Esophagus mucosa (tissue), 1 donor: ENCODE measurements around the gene BMPR1A. TPM values are rescaled to one million over a fixed set of nuclear protein-coding genes. Genes with fewer than 3 reads are reported as not detected.
"Not testable (repeated sequence)": the region's sequence is repeated elsewhere in the genome, so short reads cannot be mapped to it uniquely, and the experiment has no call there.

Experiments
- ATAC-seq: fragments of 200-7000 bp; cut with Tn5 transposase; one replicate; pipeline ENCODE4 v1.9.1; 2020
- total RNA-seq: library from RNA; stranded (reverse); gene quantifications from one replicate; pipeline ENCODE4 v1.2.4, GENCODE V29; 2023
- donor health status: DM: yes; HTN: yes; CAD: no.

BMPR1A gene
- total RNA-seq, 1 donor from 2014 or later = 17.3 TPM

DNA sequence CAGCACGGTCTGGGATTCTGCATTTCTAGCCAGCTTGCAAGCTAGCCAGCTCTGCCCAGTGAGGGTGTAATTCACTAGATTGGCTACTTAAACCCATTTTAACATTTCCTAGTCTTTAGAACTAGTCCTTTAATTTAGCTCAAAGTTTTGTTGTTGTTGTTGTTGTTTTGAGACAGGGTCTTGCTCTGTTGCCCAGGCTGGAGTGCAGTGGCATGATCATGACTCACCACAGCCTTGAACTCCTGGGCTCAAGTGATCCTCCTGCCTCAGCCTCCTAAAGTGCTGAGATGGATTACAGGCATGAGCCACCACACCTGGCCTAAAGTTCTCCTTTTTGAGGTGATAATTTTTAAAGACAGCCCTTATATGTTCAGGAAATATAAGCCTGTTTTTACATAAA is 94.1 kb downstream of the BMPR1A start:
- no peak for ATAC-seq

DNA sequence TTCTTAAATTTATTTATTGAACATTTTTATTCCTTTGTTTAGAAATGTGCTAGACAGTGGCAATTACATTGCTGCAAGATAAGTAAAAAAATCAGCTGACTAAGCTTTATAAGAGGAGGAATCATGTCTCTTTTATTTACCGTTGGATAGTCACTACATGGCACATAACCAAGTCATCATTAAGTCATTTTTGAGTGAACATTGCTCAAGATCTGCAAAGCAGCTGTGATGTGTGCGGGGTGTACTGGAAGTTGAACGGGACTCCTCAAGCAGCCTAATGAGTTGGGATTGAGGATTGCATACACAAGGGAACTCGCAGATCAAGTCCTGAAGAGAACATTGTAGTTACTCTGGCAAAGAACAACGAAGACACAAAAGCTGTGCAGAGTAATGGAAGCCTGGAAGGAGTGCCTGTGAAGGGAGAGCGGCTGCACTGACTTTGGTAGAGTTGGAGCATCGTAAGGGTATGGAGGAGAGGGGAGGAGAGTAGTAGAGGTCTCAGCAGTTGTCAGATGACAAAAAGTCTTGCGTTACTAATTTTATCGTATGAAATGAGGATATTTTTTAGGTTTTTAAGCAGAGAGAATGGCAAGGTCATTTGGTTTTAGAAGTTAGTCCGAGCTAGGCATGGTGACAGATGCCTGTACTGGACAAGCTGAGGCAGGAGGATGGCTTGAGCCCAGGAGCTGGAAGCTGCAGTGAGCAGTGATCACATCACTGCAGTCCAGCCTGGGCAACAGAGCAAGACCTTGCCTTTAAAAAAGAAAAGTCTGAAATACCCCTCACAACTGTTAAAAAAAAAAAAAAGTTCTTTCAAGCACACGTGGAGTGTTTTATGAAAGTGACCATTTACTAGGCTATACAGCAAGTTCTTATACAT is 95.1 kb downstream of the BMPR1A start:
- peak; percentile 62 for ATAC-seq

DNA sequence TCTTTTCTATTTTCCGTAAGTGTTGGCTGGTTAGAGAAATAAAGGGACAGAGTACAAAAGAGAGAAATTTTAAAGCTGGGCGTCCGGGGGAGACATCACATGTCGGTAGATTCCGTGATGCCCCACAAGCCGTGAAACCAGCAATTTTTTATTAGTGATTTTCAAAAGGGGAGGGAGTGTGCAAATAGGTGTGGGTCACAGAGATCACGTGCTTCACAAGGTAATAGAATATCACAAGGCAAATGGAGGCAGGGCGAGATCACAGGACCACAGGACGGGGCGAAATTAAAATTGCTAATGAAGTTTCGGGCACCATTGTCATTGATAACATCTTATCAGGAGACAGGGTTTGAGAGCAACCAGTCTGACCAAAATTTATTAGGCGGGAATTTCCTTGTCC is 97.2 kb downstream of the BMPR1A start:
- ATAC-seq = not testable (repeated sequence)

DNA sequence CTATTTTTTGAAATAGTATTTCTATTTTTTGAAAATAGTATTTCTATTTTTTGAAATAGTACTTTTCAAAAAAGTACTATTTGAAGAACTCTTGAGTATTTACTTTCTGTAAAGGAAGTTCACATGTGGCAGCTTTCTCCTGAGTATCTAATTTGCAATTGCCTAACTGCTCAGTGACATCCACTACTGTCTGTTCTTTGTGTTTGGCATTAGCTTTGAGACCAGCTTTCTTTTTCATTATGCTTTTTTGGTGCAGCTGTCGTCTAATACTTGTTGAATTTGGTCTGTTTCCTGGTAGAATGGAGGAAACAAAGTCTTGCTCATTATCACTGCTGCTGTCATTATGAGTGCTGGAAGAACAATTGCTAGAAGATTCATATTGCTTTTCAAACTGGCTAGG is 99.1 kb downstream of the BMPR1A start:
- no peak for ATAC-seq

DNA sequence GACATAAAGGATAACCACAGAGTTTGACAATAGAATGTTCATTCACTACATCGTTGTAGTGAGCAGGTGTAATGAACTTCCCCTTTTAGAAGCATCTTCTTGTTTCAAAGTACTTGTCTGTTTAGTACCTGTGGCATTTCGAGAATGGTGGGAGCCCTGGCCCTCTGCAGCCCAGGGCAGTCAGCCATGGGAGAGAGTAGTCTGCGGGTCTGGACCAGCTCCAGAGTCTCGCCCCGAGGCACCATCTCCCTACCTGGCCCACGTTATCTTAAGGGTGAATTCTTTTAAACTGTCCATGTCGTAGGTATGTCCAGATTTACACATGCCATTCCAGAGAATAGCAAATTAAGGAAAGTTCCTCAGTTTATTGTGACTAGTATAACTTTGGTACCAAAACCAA is 99.7 kb downstream of the BMPR1A start:
- no peak for ATAC-seq

DNA sequence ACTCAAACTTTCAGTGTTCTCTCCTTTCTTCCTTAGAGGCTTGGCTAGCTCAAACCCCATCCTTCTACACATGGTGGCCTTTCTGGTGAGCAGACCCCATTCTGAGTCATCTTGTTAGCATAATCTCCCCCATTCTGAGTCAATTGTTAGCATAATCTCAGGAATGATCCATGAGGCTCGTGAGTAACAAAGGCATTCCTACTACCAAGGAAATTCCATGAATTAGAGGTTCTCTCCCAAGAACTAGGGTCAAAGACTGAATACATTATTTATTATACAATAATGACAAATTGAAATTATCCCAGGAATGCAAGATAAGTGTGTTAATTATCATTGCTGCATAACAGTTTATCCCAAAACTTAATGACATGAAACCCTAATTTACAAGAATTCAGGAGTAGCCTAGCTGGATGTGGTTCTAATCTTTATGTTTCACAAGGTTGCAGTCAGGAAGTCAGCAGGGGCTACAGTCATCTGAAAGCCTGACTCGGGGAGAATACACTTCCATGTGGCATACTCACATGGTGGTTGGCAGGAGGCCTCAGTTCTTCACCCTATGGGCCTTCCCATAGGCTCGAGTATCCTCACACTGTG is 100.8 kb downstream of the BMPR1A start:
- no peak for ATAC-seq

DNA sequence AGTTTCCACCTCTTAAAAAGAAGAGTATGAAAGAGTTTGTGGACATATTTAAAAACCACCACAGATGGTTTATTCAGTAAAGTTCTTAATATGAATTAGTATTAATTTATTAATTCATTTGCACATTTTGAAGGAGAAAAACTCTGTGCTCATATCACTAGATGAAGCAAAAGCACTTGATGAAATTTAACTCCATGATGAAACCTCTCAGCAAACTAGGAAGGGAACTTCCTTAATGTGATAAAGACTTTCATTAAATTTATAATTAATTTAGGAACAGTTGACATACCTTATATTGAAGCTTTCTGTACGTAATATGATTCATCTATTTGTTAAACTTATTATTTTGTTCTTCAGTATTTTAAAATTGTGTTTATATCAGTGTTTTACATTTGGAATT is 101.6 kb downstream of the BMPR1A start:
- ATAC-seq = no peak

DNA sequence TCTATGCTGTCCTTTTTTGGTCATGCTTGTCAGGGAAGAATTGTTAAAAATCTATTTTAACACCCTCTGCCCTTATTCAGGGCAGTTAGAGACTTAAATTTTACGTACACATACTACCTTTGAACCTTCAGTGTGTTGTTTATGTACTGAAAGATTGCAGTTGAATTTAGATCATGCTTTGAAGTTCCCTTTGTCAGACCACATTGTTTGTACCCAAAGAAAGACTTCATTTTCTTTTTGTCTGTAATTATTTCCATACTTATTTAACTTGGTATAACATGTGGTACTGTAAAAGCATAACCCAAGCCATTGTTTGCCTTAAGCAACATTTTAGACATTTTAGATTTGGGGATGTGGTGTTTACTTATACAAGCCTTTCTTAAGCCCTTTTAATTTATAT is 104.9 kb downstream of the BMPR1A start:
- ATAC-seq = no peak

DNA sequence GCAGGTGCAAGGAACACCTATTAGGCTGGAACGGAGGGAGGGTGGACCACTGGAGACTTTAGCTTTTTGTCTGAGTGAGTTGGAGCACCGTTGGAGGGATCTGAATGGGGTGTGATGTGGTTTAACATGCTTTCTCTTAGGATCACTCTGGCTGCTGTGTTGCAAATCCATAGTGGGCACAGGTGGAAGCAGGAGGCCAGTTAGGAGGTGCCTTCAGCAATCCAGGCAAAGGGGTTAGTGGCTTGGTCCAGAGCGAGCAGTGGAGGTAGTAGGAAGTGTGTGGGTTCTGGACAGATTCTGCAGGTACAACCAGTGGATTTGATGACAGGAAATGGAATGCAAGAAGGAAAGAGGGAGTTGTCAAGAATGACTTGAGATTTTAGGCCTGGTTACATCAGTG is 106.0 kb downstream of the BMPR1A start:
- ATAC-seq = no peak

DNA sequence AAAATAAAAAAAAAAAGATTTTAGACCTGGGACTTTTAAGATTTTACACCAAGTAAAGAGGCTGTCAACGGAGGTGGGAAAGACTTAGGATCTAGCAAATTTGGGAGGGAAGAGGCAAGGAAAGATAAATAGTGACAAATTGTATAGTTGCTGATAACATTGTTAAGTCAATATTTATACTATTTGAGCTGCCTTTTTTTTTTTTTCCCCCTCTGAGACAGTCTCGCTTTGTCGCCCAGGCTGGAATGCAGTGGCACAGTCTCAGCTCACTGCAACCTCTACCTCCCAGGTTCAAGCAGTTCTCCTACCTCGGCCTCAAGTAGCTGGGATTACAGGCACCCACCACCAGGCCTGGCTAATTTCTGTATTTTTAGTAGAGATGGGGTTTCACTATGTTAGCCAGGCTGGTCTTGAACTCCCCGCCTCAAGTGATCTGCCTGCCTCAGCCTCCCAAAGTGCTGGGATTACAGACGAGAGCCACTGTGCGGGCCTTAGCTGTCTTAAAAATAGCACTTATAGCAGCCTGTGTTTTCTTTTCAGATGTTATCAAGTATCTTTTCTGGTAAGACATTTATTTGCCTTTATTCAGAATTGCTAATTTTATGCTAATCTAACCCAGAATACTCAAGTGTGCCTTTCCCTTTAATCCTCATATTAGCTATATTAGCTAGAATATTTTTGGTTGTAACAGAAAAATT is 106.5 kb downstream of the BMPR1A start:
- no peak for ATAC-seq

DNA sequence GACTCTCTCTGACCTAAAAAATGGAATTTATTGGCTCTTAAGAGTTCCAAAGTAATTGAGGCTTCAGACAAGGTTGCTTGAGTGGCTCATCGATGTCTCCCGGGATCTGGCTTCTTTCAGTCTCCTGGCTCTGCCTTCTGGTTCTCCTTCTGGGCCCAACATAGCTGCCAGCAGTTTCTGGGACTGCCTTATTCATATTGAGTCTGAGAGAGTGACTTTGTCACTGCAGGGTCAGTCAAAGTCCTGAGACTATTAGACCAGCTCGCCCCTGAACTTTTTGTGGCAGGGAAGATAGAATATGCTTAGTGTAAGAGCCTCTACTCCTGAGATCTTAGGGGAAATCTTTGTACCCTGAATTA is 107.0 kb downstream of the BMPR1A start:
- ATAC-seq = no peak

DNA sequence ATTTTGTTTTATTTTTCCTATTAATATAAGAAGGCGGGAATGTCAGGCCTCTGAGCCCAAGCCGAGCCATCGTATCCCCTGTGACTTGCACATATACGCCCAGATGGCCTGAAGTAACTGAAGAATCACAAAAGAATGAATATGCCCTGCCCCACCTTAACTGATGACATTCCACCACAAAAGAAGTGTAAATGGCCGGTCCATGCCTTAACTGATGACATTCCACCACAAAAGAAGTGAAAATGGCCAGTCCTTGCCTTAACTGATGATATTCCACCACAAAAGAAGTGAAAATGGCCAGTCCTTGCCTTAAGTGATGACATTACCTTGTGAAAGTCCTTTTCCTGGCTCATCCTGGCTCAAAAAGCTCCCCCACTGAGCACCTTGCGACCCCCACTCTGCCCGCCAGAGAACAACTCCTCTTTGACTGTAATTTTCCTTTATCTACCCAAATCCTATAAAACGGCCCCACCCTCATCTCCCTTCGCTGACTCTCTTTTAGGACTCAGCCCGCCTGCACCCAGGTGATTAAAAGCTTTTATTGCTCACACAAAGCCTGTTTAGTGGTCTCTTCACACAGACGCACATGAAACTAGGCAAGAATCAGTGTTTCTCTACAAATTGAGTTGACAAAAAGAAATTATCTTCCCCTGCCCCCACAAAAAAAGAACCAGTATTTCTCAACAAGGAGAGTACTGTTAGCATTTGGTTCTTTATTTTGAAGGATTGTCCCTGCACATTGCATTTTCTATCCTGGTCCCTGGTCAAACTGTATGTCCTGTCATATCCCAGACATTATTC is 108.8 kb downstream of the BMPR1A start:
- not testable (repeated sequence) for ATAC-seq

DNA sequence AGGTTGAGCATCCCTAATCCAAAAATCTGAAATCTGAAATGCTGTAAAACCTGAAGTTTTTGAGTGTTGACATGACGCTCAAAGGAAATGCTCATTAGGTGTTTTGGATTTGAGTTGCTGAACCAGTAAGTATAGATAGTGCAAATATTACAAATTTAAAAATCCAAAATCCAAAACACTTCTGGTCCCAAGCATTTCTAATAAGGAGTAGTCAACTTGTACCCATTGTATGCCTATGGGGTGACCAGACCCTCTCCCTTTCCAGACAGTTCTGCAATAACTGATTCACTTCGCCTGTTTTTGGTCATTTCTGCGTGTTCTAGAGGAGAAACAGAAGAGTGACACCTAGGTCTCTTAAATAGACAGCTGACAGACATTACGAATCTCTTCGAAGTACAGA is 110.7 kb downstream of the BMPR1A start:
- no peak for ATAC-seq

DNA sequence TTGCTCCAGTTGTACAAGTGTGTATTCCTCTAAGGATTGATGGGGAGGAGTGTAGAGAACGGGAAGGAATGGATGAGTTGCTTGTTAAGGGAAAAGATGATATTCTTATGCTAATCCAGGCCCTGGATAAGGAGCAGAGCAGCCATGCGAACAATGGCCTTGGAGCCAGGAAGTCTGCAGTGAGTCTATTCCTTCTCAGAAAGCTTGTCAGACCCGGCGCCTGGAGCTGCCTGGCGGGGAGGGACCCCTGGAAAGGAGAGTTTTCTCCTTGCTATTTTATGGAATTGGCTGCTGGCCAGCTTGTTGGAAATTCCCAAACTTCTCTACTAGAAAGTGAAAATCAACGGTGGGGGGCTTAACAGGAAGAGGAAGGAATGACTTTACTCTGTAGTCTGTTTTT is 111.9 kb downstream of the BMPR1A start:
- no peak for ATAC-seq

DNA sequence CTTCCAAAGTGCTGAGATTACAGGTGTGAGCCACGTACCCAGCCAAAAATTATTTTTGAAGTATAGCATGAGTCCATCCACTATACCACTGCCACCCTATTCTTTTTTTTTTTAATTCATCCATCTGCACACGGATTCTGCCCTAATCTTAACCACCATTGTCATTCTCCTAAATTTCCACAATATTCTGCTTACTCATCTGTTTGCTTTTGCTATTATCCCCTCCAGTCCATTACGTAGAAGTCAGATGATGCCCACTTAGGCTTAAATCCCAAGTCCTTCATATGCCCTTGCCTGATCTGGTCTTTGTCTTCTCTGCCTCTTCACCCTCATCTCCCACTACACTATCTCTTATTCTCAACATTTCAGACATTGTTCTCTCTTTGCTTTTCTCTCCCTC is 114.3 kb downstream of the BMPR1A start:
- no peak for ATAC-seq

DNA sequence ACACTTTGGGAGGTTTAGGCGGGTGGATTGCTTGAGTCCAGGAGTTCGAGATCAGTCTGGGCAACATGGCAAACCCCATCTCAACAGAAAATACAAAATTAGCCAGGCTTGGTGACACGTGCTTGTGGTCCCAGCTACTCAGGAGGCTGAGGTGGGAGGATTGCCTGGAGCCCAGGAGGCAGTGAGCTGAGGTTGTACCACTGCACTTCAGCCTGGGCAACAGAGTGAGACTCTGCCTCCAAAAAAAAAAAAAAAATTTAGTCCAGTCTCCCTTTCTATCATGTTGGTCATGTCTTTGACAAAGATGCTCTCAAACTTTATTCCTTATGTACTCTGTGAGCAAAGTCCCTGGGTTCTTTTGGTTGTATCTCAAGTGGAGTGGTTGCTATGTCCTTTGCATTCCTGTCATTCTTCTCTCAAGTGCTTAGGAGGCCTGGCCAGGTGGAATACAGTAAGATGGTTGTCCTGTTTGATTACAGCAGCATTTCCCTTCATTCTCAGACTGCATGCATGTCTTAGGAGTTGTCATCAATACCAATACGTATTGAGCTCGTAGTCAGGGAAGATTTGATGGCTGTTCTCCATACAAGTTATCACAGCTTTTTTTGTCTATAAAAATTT is 115.3 kb downstream of the BMPR1A start:
- no peak for ATAC-seq

DNA sequence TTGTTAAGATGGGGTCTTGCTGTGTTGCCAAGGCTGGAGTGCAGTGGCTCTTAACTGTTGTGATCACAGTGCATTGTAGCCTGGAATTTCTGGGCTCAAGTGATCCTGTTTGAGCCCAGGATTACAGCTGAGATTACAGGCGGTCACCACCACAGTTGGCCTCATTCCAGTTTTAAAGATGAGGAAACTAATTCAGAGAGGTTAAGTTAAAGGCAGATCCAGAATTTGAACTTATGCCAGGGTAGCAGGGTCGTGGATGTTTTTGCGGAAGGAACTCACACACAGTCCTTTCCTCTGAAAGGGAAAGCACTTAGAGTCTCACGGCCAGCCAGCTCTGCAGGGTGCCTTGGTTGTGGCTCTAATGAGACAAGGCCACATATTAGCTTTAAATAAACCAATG is 116.3 kb downstream of the BMPR1A start:
- ATAC-seq = no peak

DNA sequence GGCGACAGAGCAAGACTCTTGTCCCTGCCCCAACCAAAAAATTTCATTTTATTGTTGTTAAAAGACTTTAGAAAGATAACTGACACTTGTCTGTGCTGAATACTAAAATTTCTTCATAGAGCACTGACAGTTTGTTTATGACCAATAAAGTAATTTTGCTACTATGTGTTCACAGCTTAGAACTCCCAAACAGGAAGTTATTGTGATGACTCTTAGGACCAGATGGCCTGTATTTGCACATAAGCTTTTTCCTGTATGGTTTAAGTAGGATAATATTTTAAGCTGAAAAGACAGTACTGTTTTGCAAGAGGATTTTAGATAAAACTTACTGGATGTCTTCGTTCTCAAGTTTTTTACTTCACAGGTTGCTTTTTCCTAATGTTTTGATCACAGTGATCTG is 120.3 kb downstream of the BMPR1A start:
- peak; percentile 54 for ATAC-seq

DNA sequence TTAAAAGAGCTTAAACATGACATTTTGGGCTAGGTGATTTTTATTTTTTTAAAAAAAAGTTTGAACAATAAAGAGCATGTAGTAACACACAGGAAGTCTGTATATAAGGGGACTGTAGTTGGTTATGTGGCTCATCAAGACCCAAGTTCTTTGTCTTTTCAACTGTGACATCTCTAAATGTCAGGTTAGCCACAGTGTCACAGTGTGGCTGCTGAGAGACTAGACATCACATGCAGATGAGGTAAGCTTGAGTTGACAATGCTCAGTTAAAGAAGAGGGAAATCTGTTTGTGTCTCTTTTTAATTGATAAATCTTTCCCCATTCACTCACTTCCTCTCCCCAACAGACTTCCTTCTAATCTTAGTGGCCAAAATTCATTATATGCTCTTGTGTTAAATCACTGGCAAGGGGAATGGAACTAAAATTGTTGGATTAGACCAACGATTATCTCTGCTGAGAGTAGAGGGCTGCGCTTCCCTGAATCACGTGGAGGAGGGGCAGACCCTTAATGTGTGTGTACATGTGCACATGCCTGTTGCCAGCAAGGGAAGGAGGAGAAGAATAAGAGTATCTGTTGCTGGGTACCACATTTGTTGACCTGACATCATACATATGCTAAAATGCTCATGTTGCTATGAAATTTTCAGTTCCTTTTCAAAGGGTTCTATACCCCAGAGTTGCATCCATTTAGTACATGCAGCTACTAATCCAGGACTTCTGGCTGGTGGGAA is 122.7 kb downstream of the BMPR1A start:
- ATAC-seq = no peak

DNA sequence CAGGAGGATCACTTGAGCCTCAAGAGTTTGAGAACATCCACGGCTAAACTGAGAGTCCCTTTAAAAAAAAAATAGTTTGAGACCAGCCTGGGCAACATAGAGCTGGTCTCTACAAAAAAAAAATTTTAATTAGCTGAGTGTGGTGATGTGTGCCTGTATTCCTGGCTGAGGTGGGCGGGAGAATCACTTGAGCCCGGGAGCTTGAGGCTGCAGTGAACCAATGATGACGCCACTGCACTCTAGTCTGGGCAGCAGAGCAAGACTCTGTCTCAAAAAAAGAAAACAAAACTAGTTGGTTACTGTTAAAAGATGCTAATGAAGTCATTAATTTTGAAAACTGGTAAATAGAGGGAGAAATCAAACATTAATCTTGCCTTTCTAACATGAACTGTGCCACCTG is 124.6 kb downstream of the BMPR1A start:
- ATAC-seq = no peak

DNA sequence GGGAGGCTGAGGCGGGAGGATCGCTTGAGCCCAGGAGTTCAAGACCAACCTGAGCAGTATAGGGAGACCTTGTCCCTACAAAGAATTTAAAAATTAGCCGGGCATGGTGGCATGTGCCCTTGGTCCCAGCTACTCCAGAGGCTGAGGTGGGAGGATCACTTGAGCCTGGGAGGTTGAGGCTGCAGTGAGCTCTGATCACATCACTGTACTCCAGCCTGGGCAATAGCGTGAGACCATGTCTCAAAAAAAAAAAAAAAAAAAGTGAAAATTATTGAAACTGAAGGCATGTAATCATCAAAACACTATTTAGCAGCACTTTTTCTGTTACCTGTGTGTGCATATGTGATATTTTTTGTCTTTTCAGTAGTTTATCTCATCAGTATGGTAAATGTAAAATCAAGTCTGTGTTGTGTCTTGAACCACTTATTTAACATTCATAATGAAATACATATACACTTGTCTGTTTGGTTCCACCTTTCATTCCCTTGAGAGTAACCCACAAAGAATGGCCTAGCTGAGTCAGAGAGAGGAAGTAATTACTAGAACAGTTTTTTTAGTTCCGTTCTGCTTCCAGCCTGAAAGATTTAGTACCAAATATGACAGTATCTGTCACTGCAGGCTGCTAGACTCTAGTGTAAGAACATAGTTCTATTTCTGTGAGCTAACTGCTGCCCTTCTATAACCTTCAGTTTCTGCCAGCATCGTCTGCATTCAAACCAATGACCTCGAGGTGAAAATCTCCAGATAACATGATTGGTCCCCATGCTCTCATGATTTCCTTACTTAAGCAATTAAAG is 132.4 kb downstream of the BMPR1A start:
- ATAC-seq = peak; percentile 36
